HG03460 (cell line): Measurements from ENCODE around the gene TBX10.
"Not testable (repeated sequence)": the region's sequence is repeated elsewhere in the genome, so short reads cannot be mapped to it uniquely, and the experiment has no call there.

Source experiments
- ATAC-seq: cut with Tn5 transposase; IDR thresholded peaks from one replicate; pipeline ENCODE4 v1.9.1; 2021; ENCODE audit not compliant: unreplicated experiment

The TBX10 gene

GRCh38 chr11:67664696-67665540 is 25.4 kb upstream of the TBX10 start:
- no peak for ATAC-seq

- ATAC-seq, result no peak
Observed at GRCh38 chr11:67664213-67664585, 24.6 kb upstream of the TBX10 start.

GRCh38 chr11:67663532-67664212 is 24.1 kb upstream of the TBX10 start:
- ATAC-seq, result no peak

GRCh38 chr11:67662835-67663531 is 23.4 kb upstream of the TBX10 start:
- no peak for ATAC-seq

GRCh38 chr11:67662142-67662834 is 22.7 kb upstream of the TBX10 start:
- no peak for ATAC-seq

GRCh38 chr11:67660752-67661151 is 21.2 kb upstream of the TBX10 start:
- not testable (repeated sequence) for ATAC-seq

- not testable (repeated sequence) for ATAC-seq
Observed at GRCh38 chr11:67659651-67660165, 20.1 kb upstream of the TBX10 start.

- no peak for ATAC-seq
Observed at GRCh38 chr11:67657300-67657699, 17.7 kb upstream of the TBX10 start.

- no peak for ATAC-seq
Observed at GRCh38 chr11:67656278-67656922, 16.8 kb upstream of the TBX10 start.

- ATAC-seq, result no peak
Observed at GRCh38 chr11:67654225-67654624, 14.7 kb upstream of the TBX10 start.

GRCh38 chr11:67652965-67653845 is 13.6 kb upstream of the TBX10 start:
- ATAC-seq, result no peak

GRCh38 chr11:67651976-67652781 is 12.6 kb upstream of the TBX10 start:
- ATAC-seq, result no peak

- ATAC-seq, result no peak
Observed at GRCh38 chr11:67649634-67650510, 10.3 kb upstream of the TBX10 start.

GRCh38 chr11:67648796-67649613 is 9.4 kb upstream of the TBX10 start:
- no peak for ATAC-seq

- no peak for ATAC-seq
Observed at GRCh38 chr11:67648140-67648795, 8.7 kb upstream of the TBX10 start.

- ATAC-seq, result no peak
Observed at GRCh38 chr11:67647471-67647870, 7.9 kb upstream of the TBX10 start.
